MM.1S (cell line): ENCODE results near the gene CHSY1.

Experiments used
- EZH2 ChIP-seq: fragments of 300-600 bp; sonication (generic); optimal IDR thresholded peaks from 2 replicates; pipeline ENCODE3; 2017; ENCODE audit warnings: low read depth, mild to moderate bottlenecking, antibody characterized with exemption, low read length, mixed read lengths
- TF ChIP-seq, protein P1 (sequence below): fragments of 300-600 bp; sonication (generic); IDR thresholded peaks from 2 replicates; pipeline ENCODE4 v1.5.1; 2016; ENCODE audit warnings: antibody characterized with exemption, low read length, mixed read lengths

GRCh38 chr15:101175401-101175800 is 76.4 kb downstream of the CHSY1 start:
- TF ChIP-seq, protein P1, sequence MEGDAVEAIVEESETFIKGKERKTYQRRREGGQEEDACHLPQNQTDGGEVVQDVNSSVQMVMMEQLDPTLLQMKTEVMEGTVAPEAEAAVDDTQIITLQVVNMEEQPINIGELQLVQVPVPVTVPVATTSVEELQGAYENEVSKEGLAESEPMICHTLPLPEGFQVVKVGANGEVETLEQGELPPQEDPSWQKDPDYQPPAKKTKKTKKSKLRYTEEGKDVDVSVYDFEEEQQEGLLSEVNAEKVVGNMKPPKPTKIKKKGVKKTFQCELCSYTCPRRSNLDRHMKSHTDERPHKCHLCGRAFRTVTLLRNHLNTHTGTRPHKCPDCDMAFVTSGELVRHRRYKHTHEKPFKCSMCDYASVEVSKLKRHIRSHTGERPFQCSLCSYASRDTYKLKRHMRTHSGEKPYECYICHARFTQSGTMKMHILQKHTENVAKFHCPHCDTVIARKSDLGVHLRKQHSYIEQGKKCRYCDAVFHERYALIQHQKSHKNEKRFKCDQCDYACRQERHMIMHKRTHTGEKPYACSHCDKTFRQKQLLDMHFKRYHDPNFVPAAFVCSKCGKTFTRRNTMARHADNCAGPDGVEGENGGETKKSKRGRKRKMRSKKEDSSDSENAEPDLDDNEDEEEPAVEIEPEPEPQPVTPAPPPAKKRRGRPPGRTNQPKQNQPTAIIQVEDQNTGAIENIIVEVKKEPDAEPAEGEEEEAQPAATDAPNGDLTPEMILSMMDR = no peak
- TF ChIP-seq EZH2 = no peak
